HG03139 (cell line): Measurements from ENCODE around the gene CDT1.

Experiments used
- ATAC-seq: cut with Tn5 transposase; IDR thresholded peaks from one replicate; pipeline ENCODE4 v1.9.1; 2021; ENCODE audit not compliant: unreplicated experiment

The CDT1 gene

DNA sequence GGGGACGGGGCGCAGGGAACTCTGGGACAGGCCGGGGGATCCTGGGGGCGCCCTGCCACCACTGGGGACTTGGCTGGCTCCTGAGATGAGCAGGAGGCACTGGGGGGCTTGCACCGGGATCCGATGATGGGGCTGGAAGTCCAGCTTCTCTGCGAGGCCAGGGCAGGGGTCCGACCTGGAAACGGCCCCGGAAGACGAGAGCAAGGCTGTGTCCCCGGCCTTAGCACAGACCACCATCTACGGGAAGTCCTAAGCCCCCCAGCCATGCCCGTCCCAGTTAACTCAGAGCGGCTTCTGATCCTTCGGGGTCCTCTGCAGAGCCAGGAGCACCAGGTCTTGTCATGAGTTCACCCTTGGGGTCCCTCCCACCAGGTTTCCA lies 573 bp downstream of the CDT1 start:
- ATAC-seq = no peak

DNA sequence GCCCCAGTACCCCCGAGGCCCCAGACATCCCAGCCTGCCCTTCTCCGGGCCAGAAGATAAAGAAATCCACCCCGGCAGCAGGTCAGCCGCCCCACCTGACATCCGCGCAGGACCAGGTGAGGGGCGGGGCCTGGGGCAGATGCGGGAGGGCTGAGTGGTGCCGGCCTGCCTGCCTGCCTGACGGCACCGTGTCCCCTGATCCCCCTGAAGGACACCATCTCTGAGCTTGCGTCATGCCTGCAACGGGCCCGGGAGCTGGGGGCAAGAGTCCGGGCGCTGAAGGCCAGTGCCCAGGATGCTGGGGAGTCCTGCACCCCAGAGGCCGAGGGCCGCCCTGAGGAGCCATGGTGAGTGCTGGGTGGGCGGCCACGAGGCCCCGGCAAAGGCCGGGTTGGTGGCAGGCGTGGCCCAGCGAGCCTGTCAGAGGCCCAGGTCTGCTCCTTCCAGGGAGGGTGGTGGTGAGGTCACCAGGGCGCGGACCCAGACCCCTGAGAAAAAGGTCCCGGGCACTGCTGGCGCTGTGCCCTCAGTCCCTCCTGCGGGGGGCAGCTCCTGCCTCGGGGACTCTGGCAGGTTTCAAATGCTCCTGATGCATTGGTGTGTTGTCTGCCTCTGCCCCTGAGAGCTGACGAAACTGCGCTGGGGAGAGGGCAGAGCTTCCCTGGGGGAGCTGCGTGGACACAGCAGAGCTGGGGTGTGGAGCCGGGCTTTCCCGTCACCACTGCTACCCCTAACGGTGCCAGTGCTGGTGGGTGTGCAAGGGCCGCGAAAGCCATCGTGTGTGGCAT lies 1.2 kb downstream of the CDT1 start:
- no peak for ATAC-seq

DNA sequence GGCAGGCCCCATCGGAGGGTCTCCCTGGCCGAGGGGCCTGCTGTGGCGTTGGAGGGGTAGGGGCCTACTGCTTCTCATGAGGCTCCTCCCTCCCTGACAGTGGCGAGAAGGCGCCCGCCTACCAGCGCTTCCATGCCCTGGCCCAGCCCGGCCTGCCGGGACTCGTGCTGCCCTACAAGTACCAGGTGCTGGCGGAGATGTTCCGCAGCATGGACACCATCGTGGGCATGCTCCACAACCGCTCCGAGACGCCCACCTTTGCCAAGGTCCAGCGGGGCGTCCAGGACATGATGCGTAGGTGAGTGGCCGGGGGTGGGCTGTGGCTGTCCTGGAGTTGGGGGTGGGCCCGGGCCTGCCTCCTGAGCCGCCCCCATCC lies 1.7 kb downstream of the CDT1 start:
- no peak for ATAC-seq

- ATAC-seq = no peak
These were observed 2.4 kb downstream of the CDT1 start for GRCh38 chr16:88805887-88806393.

- no peak for ATAC-seq
These were observed 3.0 kb downstream of the CDT1 start for GRCh38 chr16:88806491-88807111.

DNA sequence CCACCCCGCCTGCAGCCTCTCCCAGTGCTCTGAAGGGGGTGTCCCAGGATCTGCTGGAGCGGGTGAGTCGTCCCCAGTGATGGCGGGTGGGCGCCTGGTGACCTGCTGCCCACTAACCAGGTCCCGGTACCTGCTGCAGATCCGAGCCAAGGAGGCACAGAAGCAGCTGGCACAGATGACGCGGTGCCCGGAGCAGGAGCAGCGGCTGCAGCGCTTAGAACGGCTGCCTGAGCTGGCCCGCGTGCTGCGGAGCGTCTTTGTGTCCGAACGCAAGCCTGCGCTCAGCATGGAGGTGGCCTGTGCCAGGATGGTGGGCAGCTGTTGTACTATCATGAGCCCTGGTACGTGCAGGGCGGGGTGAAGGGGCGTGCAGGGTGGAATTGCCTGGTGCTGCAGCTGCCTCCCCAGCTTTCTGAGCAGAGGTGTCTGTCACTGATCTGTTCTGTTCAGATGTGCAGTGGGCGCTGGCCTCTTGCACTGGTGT lies 3.6 kb downstream of the CDT1 start:
- no peak for ATAC-seq

DNA sequence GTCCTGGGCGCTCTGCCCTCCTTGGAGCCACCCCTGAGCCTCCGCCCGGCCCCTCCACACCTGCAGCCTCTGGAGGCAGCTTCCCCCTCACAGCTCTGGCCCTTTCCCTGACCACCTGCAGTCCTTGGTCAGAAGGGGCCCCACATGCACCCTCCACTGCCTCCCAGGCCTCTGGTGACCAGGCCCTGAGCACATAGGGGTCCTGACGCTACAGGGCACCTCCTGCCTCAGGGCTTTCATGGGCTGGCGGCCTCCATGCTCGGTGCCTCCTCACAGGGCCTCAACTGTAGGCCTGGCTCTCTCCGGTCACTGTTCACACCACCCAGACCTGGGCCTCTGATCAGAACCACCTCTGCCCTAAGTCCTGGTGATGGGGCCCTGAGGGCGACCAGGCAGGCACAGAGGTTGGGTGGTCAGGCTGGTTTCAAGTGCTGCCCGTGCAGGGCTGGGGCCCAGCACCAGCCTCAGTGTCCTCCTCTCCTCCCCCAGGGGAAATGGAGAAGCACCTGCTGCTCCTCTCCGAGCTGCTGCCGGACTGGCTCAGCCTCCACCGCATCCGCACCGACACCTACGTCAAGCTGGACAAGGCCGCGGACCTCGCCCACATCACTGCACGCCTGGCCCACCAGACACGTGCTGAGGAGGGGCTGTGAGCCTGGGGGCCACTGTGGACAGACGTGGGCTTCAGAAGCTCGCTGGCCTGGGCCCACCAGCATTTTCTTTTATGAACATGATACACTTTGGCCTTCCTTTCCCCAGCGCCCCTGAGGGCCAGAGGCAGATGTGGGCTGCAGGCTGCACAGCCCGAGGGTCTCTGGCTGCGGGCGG lies 4.3 kb downstream of the CDT1 start:
- ATAC-seq = no peak

GRCh38 chr16:88809068-88809675 lies 5.6 kb downstream of the CDT1 start:
- no peak for ATAC-seq

DNA sequence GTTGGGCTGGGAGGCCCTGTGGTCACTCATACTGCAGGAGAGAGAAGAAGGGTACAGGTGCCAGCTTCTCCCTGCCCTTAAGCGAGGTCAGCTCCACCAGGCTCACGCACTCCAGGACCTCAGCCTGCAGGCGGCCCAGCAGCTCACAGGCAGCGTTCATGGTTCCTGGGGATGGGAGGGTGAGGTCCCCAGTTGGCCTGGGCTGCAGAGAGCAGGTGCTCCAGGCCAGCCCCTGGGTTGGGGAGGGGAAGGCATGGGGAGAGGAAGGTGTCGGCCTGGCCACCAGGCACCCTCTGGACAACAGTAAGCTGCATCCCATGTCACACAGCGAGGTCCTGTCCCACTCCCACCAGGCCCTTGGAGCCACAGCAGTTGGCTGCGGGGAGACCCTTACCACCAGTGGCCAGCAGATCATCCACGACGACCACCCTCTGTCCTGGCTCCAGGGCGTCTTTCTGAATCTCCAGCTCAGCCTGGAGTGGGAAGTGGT lies 6.1 kb downstream of the CDT1 start:
- ATAC-seq = no peak

DNA sequence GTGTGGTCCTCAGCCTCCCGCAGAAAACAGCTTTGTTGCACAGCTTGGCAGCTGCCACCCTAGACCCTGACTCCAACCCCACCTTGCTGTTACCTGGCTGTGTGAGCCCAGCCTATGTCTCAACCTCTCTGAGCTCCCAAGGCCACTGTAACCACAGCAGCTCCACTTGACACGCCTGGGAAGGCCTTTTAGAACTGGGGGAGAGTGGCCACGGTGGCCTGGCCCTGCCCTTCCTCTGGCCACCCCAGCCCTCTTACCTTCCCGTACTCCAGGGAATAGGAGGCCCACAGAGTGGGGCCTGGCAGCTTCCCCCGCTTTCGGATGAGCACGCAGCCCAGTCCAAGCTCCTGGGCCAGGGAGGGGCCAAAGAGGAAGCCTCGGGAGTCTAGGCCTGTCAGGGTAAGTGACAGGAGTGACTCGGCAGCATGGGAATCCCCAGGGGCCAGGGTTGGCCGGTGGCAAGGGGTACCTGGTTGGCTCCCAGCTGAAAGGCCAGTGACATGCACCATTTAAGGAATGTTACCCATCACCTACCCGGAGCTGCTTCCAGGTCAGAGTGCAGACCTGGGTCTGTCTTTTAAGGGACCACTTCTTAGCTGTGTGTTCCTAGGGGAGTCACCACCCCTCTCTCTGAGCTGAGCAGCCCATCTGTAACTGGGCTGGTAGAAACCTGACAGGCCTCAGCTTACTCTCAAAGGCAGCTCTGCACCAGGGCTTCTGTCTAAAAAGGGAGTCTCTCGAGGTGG lies 6.8 kb downstream of the CDT1 start:
- no peak for ATAC-seq

- peak; percentile 40 for ATAC-seq
These were observed 7.6 kb downstream of the CDT1 start for GRCh38 chr16:88810912-88811768.

- peak; percentile 68 for ATAC-seq
These were observed 8.4 kb downstream of the CDT1 start, which contains the start of gene APRT for GRCh38 chr16:88811769-88812512. Gene APRT (minus strand): TSS chr16:88811928. CDS start chr16:88811899, 29 bp downstream.

- ATAC-seq = no peak
These were observed 9.1 kb downstream of the CDT1 start for GRCh38 chr16:88812513-88813268.

DNA sequence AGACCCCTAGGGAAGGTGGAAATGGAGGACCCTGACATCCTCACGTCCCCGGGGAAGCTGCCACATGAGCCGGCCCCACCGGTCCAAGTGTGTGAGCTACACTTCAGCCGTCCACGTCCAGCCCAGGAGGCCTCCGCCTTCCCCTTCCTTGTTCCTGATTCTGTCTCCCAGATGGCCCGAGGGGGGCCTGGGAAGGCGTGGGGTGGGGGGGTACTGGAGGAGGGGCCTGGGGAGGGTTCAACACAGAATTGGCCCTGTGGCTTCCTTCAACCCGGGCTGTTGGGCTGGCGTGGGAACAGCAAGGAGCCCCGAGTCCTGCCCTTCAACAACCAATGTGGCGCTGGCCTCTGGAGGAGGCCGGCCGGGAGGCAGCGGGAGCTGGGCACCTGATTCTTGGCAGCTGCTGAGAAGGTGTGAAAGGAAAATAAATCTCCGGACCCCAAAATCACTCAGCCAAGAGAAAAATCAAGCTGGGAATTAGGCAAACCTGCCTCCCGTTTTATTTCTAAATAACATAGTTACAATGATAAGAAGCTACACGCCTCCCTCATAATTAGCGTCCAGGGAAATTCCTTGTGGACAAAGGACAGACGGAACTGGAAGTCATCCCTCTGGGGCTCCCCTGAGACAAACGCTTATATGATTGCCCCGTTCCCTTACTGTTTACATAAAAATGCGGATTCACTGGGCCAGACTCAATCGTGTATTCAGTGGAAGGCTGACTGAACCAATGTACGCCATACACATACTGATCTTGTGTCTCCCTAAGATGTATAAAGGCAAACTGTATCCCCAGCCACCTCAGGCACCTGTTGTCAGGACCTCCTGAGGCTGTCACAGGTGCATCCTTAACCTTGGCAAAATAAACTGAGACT lies 9.9 kb downstream of the CDT1 start:
- ATAC-seq = no peak

DNA sequence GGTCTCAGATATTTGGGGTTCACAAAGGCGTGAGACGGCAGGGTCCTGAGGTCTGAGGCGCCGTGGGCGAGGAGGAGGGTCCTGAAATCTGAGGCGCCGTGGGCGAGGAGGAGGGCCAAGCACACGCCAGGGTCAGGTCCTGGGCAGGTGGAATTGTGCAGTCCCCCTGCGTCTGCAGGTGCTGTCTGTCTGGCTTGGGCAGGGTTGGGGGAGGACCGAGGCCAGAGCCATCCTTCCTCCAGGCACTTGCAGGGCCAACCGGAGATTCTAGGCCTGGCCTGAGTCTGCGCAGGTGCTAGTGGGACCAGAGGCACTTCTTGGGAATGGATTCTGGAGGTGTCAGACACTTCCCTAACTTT lies 10.5 kb downstream of the CDT1 start:
- no peak for ATAC-seq

GRCh38 chr16:88815227-88815626 lies 11.6 kb downstream of the CDT1 start:
- no peak for ATAC-seq
